Small intestine (tissue), 7 donors: ENCODE results near the gene RCL1. TPM values are rescaled to one million over a fixed set of nuclear protein-coding genes. Genes with fewer than 3 reads are reported as not detected.
"Not testable (repeated sequence)": the region's sequence is repeated elsewhere in the genome, so short reads cannot be mapped to it uniquely, and the experiment has no call there.

Experiments
- DNase-seq, 2 donors: peaks; one replicate each; pipeline versions ENCODE4 v3.0.0 to v3.0.0-alpha.2; 2013
- FAIRE-seq: peaks from 2 replicates; lab custom pipeline; 2012; peaks lifted over from hg19 to GRCh38; lab: Jason Lieb, UNC
- H3K27ac ChIP-seq, 3 donors: one replicate each; pipeline ENCODE4 v1.5.1; 2013; ENCODE audit warnings: low read length in 2 of 3, mild to moderate bottlenecking in 2 of 3, control low read depth in 1 of 3, inconsistent platforms in 1 of 3, low read depth in 1 of 3, moderate library complexity in 1 of 3
- H3K27me3 ChIP-seq, 3 donors: one replicate each; pipeline ENCODE4 v1.6.1; 2013; ENCODE audit warnings: low read length in 3 of 3, inconsistent platforms in 1 of 3; ENCODE audit not compliant: control insufficient read depth in 3 of 3, insufficient read depth in 3 of 3
- H3K36me3 ChIP-seq, 3 donors: one replicate each; pipeline ENCODE4 v1.6.1; 2013; ENCODE audit warnings: low read length in 3 of 3, inconsistent platforms in 1 of 3, low read depth in 1 of 3, mild to moderate bottlenecking in 1 of 3, moderate library complexity in 1 of 3; ENCODE audit not compliant: control insufficient read depth in 3 of 3, insufficient read depth in 2 of 3
- H3K4me1 ChIP-seq, 3 donors: one replicate each; pipeline ENCODE4 v1.6.1; 2013; ENCODE audit warnings: low read length in 2 of 3, inconsistent platforms in 1 of 3, low read depth in 1 of 3, mild to moderate bottlenecking in 1 of 3, moderate library complexity in 1 of 3; ENCODE audit not compliant: control insufficient read depth in 3 of 3, insufficient read depth in 2 of 3
- H3K4me3 ChIP-seq, 3 donors: one replicate each; pipeline ENCODE4 v1.5.1; 2013; ENCODE audit warnings: low read length in 3 of 3, control low read depth in 1 of 3, inconsistent platforms in 1 of 3, low read depth in 1 of 3, mild to moderate bottlenecking in 1 of 3, moderate library complexity in 1 of 3
- H3K9me3 ChIP-seq, 2 donors: one replicate each; pipeline ENCODE4 v1.6.1; 2013; ENCODE audit warnings: low read depth in 1 of 2, low read length in 1 of 2; ENCODE audit not compliant: control insufficient read depth in 2 of 2, insufficient read depth in 1 of 2
- WGBS, 3 donors: extraction: QIAGEN DNeasy Blood & Tissue Kit; methylation state at CpG; one replicate each; pipeline ENCODE4 v1.1.7; 2013; 5-methylcytosine and 5-hydroxymethylcytosine counted together
- polyA plus RNA-seq, 4 donors: library from polyadenylated mRNA; stranded (reverse) in 3 of 4; unstranded in 1 of 4; fragments of 200-250 nt in 3 of 4; fragments of 120-200 nt in 1 of 4; gene quantifications; one replicate each; pipeline versions ENCODE4 v1.2.1 to v1.2.3, GENCODE V29; 2013
- donor health status: healthy with polysubstance abuse.
- donor health status: control.
- donor health status: control.
- donor health status: Bipolar disorder and iron deficiency.
- donor health status: healthy.

The RCL1 gene
- polyA plus RNA-seq, 4 donors: 2.2 to 12.0 (median 8.2) TPM

- peaks cover 0 to 5% (median 0%) of the 10 kb centered on the region in 3 donors for H3K27me3 ChIP-seq
- FAIRE-seq (no peak), DNase-seq (no peak)
- peaks cover 4 to 5% (median 4%) of the 10 kb centered on the region in 3 donors for H3K4me1 ChIP-seq
- 1 to 3% (median 2%) methylated on average over 23 of the region's 23 CpGs for WGBS, 3 donors
- peak overlapping the region in 2 of 3 donors; percentile 22 to 49 for H3K27ac ChIP-seq
- H3K36me3 ChIP-seq: no peaks in the 10 kb centered on the region
- H3K9me3 ChIP-seq: no peaks in the 10 kb centered on the region
- peak overlapping the region; percentile 45 to 62 (median 49) for H3K4me3 ChIP-seq
Observed at GRCh38 chr9:4792054-4792571, 631 bp upstream of the RCL1 start.

GRCh38 chr9:4793459-4794395 is 983 bp downstream of the RCL1 start:
- H3K4me1 ChIP-seq: peaks cover 4 to 10% (median 4%) of the 10 kb centered on the region in 3 donors
- H3K27me3 ChIP-seq: peaks cover 0 to 5% (median 0%) of the 10 kb centered on the region in 3 donors
- FAIRE-seq (no peak), DNase-seq (peak; percentile 4 to 17)
- H3K27ac ChIP-seq: peak overlapping the region in 2 of 3 donors; percentile 69 to 85
- peak overlapping the region; percentile 58 to 96 (median 77) for H3K4me3 ChIP-seq
- H3K9me3 ChIP-seq: no peaks in the 10 kb centered on the region
- 7 to 16% (median 14%) methylated on average over 23 of the region's 23 CpGs for WGBS, 3 donors
- H3K36me3 ChIP-seq: no peaks in the 10 kb centered on the region

- H3K9me3 ChIP-seq: no peaks in the 10 kb centered on the region
- FAIRE-seq: no peak
- DNase-seq: no peak
- H3K27me3 ChIP-seq: peaks cover 0 to 5% (median 0%) of the 10 kb centered on the region in 3 donors
- no peak overlapping the region for H3K4me3 ChIP-seq
- no peak overlapping the region for H3K27ac ChIP-seq
- H3K4me1 ChIP-seq: peaks cover 4 to 10% (median 5%) of the 10 kb centered on the region in 3 donors
- H3K36me3 ChIP-seq: no peaks in the 10 kb centered on the region
- WGBS, 3 donors: 45 to 77% (median 53%) methylated on average over 4 of the region's 4 CpGs
Observed at GRCh38 chr9:4794691-4795090, 1.9 kb downstream of the RCL1 start.

- not testable (repeated sequence) for H3K36me3 ChIP-seq, FAIRE-seq, H3K27me3 ChIP-seq, H3K4me3 ChIP-seq, DNase-seq, H3K9me3 ChIP-seq, H3K27ac ChIP-seq
- peaks cover 4 to 10% (median 6%) of the 10 kb centered on the region in 3 donors for H3K4me1 ChIP-seq
- 93 to 96% (median 96%) methylated on average over 10 of the region's 10 CpGs for WGBS, 3 donors
Observed at GRCh38 chr9:4795108-4795507, 2.4 kb downstream of the RCL1 start.

- no peaks in the 10 kb centered on the region for H3K9me3 ChIP-seq
- FAIRE-seq (no peak), DNase-seq (no peak)
- H3K4me3 ChIP-seq: no peak overlapping the region
- no peaks in the 10 kb centered on the region for H3K36me3 ChIP-seq
- H3K27ac ChIP-seq: no peak overlapping the region
- peaks cover 4 to 10% (median 6%) of the 10 kb centered on the region in 3 donors for H3K4me1 ChIP-seq
- peaks cover 0 to under 1% (median 0%) of the 10 kb centered on the region in 3 donors for H3K27me3 ChIP-seq
- 95 to 97% (median 95%) methylated on average over 2 of the region's 2 CpGs for WGBS, 3 donors
Observed at GRCh38 chr9:4796530-4796929, 3.8 kb downstream of the RCL1 start.

- no peak overlapping the region for H3K27ac ChIP-seq
Observed at GRCh38 chr9:4796988-4797853, 4.5 kb downstream of the RCL1 start.

GRCh38 chr9:4797854-4798150 is 5.1 kb downstream of the RCL1 start:
- WGBS, 3 donors: 20 to 29% (median 24%) methylated on average over 4 of the region's 4 CpGs
- no peaks in the 10 kb centered on the region for H3K9me3 ChIP-seq
- no peak for FAIRE-seq
- H3K27me3 ChIP-seq: no peaks in the 10 kb centered on the region
- H3K27ac ChIP-seq: no peak overlapping the region
- no peaks in the 10 kb centered on the region for H3K36me3 ChIP-seq
- DNase-seq: peak in 1 of 2 donors; percentile 6
- H3K4me3 ChIP-seq: no peak overlapping the region
- H3K4me1 ChIP-seq: peaks cover 0 to 10% (median 6%) of the 10 kb centered on the region in 3 donors

More at GRCh38 chr9:4796988-4797853, 4.5 kb downstream of the RCL1 start:
- no peaks in the 10 kb centered on the region for H3K9me3 ChIP-seq
- no peaks in the 10 kb centered on the region for H3K36me3 ChIP-seq
- 91 to 93% (median 93%) methylated on average over 4 of the region's 4 CpGs for WGBS, 3 donors
- no peak for FAIRE-seq
- H3K4me3 ChIP-seq: no peak overlapping the region
- DNase-seq: peak; percentile 26 to 38
- H3K27me3 ChIP-seq: no peaks in the 10 kb centered on the region
- peaks cover under 1 to 10% (median 6%) of the 10 kb centered on the region in 3 donors for H3K4me1 ChIP-seq
